Measurements from ENCODE around the gene NXPH4.

DNA sequence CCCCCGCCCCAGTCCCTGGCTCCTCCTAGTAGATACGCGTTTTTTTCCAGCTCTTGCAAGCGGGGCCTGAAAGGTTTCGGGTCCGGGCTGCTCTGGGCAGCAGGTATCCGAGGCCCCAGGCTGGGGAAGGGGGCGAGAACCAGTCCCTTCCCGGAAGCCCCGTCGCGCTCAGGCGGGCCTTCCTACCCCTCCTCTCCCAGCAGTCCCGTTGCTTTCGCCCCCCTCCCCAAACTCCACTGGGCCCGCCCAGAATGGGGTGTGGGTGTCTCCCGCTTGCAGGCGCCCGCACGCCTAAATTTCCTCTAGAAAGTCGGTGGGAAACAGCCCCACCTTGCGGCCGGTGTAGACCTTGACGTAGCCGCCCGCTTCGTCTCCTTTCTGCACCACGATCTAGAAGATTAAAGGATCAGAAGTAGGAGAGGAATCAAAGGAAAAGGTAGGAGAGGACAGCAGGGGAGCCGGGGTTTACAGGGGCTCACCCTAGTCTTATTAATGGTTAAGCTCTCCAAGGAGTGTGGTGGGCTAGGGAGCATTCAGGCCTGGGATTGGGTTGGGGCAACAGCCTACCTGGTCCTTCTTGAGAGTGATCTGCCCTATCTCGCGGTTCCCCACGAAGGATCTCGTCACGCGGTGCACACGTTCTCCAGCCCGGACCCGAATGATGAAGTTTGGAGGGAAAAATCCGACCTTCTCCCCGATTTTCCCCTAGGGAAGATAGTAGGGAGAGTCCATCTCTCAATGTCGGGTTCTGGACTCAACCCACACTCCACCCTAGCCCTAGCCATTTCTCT lies 27.1 kb downstream of the NXPH4 start:
- TF ChIP-seq EZH2 (IDR thresholded peaks at IDR 0.05) (no peak), POLR2AphosphoS5 (IDR thresholded peaks at IDR 0.05; ENCODE audit: borderline replicate concordance, low read depth, low read length) (0 out of 2 replicates have a peak, but pooled peaks have one; percentile 34), FOXP2 (optimal IDR thresholded peaks at IDR 0.05; ENCODE audit: control extremely low read depth, extremely low read length, insufficient read depth) (no peak)

Measured in SK-N-MC (cell line).